NCI-H460 (cell line): Measurements from ENCODE around the gene SMIM36. TPM values are rescaled to one million over a fixed set of nuclear protein-coding genes. Genes with fewer than 3 reads are reported as not detected.
A peak's percentile ranks its signal among the peaks of the same experiment; 100 is the strongest.
"Not testable (repeated sequence)": the region's sequence is repeated elsewhere in the genome, so short reads cannot be mapped to it uniquely, and the experiment has no call there.

Experiments
- DNase-seq: peaks from one replicate; pipeline ENCODE4 v3.0.0-alpha.2; 2016; ENCODE audit warnings: low read depth; ENCODE audit errors: extremely low read depth
- total RNA-seq: library from RNA; depleted of rRNA; stranded (reverse); fragments of >200 nt; shearing (Covaris generic); gene quantifications from 2 replicates; pipeline ENCODE4 v1.2.3, GENCODE V29; 2014

SMIM36 gene
- total RNA-seq, 1 experiment from 2014 or later: not detected

DNA sequence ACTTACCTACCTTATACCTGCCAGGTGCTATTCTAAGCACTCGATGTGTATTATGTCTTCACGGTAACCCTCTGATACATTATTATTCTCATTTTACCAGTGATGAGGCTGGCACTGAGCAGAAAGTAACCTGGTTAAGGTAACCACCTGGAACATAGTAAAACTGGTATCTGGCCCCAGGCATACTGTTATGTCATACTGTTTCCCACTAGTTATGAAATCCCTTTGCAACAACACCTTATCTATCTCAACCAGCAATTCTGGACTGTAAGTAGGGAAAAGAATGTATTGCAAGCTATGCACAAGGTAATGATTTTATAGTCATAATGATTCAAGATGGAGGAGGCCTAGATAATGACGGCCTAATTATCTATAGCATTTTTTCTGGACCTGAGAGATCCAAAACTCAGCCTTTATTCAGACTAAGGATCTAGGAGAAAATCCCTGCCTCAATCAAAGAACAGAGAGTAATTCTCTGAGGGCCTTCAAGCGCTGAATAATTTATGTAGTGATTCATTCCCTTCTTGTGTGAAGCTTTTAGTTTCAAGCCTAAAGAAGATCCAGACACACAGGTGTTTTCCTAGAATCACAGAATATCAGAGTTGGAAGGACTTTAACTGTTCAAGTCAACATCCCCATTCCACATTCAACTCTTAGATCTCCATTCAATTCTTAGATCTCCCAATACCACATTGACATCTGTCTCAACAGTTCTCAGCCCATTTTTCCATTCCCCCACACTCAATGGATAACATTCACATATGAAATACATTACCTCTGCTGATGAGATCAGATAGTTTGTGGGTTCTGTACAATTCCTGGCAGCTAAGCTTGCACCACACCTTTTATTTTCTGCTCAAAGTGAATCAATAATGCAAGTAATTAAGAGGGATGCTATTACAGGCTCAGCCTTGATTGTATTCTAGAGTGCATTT, 74.8 kb downstream of the SMIM36 start:
- no peak for DNase-seq

DNA sequence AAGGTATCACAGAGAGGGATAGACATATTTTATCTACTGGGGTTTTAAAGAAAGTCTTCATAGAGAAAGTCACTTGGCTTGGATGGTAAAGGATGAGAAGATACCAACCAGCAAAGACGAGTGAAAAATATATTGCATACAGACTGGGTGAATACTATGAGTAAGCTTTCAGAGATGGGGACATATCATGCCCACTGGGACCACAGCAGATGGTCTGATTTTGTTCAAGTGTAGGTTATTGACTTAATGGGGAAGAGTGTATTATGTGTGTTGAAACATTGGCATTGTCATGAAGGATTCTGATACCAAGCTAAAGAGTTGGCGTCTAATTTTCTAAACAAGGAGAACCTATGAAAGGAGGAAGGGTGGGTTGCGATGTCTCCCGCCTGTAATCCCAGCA, 75.8 kb downstream of the SMIM36 start:
- no peak for DNase-seq

DNA sequence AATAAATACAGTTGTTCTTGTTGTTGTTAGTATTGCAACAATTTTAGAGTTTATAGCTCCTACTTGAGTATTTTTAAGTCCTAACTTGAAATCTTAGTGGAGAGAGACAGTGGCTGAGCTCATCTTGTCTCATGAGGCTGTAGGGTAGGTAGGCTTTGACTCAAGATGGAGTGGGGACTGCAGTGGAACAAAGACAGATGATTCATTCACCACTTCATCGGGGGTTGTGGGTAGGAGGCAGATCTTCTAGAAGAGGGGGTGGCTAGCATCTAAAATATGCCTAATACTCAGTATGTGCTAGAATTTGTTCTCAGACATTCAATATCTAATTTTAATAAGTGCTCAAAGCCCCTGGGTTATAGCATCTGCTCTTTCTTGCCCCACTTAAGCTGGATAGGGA, 76.5 kb downstream of the SMIM36 start:
- DNase-seq: no peak

DNA sequence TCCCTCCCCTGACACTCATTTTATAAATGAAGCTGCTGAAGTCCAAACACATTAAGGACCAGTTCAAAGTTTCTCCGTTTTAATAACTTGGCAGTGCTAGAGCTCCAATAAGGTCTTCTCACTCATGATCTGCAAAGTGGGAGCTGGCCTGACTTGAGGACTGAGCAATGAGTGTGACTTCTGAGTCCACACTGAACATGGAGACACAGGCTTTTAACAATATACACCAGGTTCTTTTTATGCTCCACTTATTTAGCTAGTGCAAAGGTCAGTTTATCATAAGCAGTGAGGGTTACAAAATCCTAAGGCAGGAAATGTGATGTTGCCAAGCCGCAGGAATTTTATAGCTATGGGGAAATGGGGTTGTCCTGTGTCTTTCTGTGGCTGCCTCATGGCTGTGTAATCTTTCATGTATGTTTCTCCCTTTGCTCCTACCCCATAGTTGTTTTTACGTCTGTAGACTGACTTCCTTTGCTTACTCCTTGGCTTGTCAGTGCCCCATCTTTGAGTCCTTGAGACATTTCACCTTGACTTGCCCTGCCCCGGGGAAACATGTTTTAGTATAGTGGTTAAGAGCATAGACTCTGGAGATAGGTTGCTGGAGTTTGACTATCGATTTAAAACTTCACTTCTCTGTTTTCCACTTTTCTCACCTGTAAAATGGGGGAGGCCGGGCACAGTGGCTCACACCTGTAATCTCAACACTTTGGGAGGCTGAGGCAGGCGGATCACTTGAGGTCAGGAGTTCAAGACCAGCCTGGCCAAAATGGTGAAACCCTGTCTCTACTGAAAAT, 77.4 kb downstream of the SMIM36 start:
- peak; percentile 19 for DNase-seq

DNA sequence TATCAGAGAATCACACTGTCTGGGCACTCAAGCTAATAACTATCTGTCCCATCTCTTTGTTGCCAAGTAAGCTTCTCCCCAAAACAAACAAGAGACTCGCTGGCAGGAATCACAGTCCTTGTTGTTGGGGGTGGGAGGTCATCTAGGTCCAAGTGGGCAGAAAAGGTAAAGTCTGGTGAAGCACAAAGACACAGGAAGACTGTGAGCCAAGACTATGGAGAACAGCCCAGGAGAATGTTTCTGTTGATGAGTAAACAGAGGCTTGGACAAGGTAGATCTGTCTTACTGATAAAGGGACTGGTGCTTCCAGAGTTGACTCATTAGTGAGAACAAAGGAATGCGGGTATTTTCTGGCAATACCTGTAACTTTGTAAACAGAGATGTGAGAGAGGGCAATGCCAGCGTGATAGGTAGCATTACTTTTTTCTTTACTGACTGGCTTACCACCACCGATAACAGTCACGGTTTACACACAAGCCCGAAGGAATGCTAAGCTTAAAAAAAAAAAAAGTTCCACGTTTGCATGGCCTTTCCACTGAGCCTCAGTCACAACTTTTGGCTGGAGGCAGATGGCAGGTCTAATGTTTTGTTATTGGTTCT, 78.1 kb downstream of the SMIM36 start:
- DNase-seq: no peak

DNA sequence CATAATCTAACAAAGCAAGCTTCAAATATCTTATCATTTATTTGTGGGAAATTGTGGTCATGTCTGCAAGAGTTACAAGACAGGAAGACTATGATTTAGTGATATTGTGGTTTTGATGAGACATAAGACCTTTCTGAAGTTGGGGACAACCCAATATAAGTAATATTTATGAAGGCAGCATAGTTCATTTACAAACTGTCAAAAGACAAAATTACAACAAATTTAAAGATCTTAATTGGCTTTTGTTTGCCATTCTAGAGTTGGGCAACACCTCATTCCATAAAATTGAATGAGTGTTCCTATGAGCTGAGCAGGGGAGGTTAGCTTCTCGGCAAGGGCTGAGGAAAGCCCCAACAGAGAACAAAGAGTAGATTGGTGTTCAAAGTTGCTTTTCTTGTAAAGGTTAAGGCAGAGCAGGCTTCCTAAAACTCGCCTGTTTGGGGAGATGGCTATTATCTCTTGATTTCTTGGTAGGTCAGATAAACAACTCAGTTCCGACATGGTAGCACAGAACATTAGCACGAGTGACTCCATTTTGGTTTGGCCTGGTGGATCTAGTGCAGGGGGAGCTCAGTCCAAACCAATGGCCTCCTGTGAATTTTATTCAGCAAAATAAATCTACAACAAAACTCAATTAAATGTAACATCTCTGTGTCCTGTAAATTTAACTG, 78.8 kb downstream of the SMIM36 start:
- no peak for DNase-seq

DNA sequence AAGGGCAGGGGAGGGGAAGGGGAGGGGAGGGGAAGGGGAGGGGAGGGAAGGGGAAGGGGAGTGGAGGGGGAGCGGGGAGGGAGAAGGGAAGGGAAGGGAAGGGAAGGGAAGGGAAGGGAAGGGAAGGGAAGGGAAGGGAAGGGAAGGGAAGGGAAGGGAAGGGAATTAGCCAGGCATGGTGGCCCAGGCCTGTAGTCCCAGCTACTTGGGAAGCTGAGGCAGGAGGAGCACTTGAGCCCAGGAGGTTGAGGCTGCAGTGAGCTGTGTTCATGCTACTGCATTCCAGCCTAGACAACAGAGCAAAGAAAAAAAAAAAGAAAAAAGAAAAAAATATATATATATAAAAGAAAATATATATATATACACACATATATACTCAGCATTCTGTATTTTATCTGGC, 79.3 kb downstream of the SMIM36 start:
- DNase-seq: not testable (repeated sequence)

DNA sequence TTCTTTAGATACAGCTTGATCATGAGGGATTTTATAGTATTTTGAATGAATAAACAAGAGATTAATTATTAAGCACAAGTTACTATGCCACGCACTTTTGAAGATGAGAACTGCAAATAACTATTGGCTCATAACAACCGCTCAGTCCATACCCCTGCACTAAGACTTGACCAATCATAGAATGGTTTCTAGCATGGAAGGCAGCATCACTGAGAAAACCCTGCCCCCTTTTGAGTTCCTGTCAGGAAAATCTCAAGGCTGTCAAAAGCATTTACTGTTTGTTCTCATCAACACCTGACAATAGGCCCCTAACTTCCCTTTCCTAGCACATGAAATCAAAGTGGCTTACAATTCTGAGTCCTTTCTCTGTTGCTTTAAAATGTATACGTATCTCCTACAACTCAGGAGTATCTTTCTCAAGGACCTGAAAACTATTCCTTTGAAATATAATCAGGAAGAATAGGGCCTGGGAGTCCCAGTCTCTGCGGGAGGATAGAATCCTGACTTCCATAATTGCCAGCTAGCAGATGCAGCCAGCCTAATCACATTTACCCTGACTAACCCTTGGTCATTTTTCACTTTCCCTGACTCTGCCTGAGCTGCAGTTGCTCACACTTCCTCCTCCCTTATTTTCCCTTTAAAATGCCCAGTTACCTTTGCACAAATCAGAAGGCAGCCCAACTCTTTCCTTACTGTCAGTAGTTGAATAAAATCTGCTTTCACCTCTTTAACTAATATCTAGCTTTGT, 80.5 kb downstream of the SMIM36 start:
- no peak for DNase-seq

DNA sequence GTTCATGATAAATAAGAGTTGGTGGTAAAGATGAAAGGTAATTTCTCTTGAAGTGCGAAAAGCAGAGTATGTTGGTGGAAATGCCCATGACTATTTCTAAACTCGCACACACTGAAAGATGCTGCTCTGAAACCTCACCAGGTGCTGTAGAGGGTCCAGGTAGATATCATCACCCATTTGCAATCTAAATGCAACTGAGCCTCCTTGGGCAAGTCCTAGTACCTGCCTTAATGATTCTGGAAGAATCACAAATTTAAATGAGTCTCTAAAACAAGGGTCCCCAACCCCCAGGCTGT, 83.7 kb downstream of the SMIM36 start:
- no peak for DNase-seq

DNA sequence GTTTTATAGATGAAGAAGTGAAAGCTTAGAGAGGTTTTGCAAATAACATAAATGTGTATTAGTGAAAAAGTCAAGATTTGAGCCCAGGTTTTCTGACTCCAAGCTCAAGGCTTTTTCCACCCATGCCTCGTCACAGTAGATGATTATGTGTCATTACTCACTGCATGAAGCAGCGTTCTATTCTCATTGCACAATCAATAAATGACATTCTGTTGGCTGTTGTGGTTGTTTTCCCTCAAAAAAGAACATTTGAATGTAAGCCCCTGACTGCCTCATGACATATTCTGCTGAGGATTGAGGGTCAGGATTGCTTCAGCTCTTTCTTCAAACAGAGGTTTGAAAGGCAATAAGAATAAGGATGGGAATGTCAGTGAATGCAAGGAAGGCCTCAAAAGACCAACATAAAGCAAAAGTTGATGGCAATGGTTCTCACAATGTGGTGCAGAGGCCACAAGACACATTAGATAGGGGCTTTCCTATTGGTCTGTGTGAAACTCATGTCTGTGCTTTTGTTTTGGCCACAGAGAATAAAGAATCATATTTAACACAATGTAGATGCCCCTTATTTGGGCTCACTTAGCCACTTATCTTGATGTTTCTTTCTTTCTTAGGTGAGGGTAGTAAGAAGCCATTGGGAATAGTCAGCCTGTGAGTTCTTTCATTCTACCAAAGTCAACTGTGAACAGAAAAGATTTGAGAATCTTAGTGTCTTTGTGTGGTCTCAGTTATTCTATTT, 84.2 kb downstream of the SMIM36 start:
- no peak for DNase-seq

DNA sequence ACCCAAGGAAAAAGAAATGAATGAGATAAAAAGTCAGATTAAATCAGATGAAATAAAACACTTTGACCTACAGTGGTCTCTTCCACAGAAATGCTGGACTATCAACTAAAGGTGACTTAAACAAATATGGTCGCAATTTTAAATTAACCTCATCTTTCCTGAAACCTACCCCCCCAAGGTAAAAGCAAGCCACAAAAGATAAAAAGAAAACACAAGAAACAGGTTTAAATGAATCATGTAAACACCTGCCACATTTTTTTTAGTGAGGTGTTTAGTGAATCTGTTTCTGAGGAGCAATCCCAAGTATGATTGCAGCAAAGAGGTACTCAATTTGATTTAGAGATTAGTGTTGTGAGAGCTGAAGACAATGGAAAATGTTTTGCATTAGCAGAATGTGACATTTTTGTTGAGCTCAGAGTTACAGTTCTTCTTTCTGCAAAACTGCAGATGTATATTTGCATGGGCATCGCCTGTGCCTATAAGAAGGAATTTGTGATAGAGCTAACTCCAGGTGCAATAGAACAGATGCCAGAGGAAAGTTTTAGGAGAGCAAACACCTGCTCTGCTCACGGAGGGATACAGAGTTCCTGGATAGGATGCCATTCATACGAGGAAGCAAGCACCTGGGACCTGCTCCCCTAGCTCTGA, 86.2 kb downstream of the SMIM36 start:
- DNase-seq: no peak

DNA sequence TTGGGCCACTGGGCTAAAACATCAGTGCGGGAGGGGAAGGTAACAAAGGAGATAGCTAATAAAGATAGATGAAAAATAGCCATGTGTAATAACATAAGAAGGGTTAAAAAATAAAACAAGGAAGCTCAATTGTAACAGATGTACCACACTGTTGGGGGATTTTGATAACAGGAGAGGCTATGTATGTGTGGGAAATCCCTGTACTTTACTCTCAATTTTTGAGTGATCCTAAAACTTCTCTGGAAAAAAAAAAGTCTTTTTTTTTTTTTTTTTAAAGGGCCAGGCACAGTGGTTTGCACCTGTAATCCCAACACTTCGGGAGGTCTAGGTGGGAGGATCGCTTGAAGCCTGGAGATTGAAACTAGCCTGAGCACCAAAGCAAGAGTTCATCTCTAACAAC, 87.7 kb downstream of the SMIM36 start:
- no peak for DNase-seq

DNA sequence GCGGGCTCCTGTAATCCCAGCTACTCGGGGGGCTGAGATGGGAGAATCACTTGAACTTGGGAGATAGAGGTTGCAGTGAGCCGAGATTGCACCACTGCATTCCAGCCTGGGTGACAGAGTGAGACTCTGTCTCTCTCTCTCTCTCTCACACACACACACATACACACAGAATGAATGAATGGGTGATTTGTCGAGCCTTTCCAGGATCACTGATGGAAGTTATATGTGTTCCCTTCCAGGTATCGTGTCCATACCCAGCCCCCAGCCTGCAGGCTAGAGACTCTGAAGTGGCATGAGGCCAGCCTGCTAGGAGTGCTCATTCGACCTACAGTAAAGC, 88.5 kb downstream of the SMIM36 start:
- not testable (repeated sequence) for DNase-seq

DNA sequence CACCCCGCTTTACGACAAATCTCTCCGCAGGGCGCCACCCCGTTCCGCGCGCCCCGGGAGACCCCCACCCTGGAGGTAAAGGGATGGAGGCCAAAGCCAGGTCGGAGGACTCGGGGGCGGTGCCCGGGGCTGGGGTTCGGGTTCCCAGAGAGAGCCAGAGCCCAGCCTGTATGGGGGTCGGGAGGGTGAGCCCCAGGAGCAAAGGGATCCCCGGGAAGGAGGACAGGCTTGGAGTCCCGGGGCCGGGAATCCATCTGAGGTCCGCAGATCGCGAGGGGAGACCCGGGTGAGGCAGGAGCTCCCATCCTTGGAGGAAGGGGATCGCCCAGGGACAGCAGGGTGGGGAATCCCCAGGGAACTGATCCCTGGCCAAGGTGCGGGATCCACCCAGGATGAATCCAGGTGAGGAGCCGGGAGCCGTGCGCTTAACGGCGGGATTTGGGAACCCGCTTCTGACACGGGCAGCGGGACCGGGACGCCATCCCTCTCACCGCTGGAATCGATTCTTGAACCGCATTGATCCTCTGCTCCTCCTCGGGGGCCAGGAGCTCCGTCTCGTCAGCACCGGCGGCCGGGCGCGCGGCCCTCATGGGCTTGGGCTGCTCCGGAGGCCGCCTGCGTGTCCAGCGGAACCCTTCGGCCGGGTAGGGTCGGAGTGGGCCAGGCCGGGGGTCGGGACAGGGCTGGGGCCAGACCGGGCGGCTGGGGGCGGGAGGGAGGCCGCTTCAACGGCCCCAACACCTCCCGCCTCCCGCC, 89.9 kb downstream of the SMIM36 start, which contains the start of gene MMD:
Gene MMD (minus strand): TSS at position 657 of the 756 bp plus-strand sequence. CDS start 140 bp downstream, at position 517.
- no peak for DNase-seq

DNA sequence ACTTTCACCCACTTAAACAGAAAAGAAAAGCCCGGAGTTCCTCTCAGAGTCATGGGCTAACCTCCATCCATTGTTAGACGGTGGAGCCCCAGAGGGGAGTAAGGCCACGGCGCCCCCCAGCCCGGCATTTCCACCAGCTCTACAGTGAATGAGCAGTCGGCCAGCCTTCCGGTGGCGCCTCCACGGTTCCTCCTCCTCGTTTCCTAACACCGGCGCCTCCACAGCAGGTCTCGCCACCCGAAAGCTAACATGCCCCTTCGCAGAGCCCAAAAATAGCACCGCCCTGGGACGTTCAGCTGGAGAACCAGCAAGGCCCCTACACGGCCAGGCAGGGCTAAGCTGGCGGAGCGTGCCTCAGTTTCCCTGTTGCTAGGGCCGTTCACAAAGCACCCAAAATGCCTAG, 90.5 kb downstream of the SMIM36 start:
- no peak for DNase-seq

DNA sequence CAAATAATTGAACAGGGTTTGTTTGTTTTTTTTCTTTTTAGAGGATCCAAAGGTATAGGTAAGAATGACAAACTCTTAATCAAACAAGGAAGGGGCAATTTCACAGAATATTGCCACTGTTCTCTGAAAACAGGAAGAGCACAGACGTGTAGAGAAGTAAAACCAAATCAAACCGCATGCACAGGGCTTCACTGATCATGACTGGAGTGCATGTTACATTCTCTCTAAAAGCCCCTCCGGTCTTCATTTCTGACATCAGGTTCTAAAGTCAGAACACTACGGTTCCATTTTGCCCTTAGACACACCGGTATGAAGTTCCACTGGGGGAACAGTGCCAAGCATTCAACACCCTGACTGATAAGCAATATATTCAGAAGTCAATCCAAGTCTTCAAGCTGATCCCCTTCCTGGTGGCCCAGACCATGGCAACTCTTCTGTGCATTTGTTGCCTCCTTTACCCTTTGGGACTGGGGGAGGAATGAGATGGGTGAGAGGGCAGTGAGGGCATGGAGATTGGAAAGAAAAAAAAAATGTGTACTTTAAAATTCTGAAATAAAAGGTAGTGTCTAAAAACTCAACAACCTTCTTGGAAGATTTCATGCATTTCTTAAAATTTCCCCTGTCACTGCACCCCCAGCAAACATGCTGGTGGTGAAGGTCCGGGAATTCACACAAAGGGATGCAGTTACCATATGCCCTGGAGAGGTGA, 91.0 kb downstream of the SMIM36 start:
- no peak for DNase-seq

DNA sequence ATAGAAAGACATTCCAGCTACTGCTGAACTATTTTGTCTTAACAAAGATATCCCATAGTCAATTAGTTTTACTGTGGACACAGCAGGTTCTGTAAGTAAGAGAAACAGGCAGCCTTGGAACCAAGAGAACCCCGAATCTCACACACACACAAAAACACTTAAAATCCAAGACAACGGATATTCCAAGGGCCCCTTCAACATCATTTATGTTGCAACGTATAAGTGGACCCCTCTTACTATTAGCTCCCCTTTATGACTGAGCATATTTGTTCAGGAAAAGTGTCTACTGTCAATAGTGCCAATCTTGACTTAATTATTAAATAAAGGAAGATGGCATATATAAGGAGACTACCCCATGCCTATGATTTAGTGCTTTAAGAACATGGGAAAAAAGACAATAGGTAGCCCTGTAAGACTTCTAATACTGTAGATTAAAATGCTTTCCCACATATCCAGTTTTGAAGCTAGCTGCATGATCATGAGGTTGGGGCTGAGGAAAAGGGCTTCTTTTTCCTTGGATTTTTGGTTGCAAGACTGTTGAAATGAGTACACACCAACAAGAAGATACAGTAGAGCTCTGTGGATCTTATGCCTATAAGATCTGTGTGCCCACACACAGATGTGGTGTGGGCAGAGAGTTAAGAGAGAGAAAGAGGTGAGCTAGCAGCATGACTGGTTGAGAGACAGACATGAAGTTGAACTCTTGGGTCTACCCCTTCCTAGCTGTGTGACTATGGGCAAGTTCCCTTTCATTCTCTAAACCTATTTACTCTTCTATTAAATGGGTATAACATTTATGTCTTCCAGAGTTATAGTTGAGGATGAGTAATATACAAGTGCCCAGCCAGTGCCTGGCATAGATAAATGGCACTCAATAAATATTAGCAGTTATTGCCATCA, 92.6 kb downstream of the SMIM36 start:
- no peak for DNase-seq
